Natural killer cell (primary cell): ENCODE data around the gene FOXD2. TPM values are rescaled to one million over a fixed set of nuclear protein-coding genes. Genes with fewer than 3 reads are reported as not detected.

Experiments
- ATAC-seq, 3 donors: fragments of 150-1000 bp in 2 of 3; fragments of 200-7000 bp in 1 of 3; cut with Tn5 transposase; 1 replicate in 1 of 3; 2 replicates in 2 of 3; pipeline ENCODE4 v1.10.0; 2021; ENCODE audit warnings: mild to moderate bottlenecking in 2 of 3, moderate library complexity in 2 of 3
- DNase-seq, 2 donors: peaks; one replicate each; pipeline versions ENCODE4 v3.0.0 to v3.0.0-alpha.2; 2013 to 2021; ENCODE audit warnings: mixed read lengths in 1 of 2
- H3K27ac ChIP-seq: one replicate; pipeline ENCODE4 v1.5.1; 2013; ENCODE audit warnings: mild to moderate bottlenecking, low read length
- H3K27me3 ChIP-seq: one replicate; pipeline ENCODE4 v1.6.1; 2013; ENCODE audit warnings: low read length; ENCODE audit not compliant: control insufficient read depth, insufficient read depth
- H3K36me3 ChIP-seq: one replicate; pipeline ENCODE4 v1.6.1; 2013; ENCODE audit warnings: low read length; ENCODE audit not compliant: control insufficient read depth, insufficient read depth
- H3K4me1 ChIP-seq: one replicate; pipeline ENCODE4 v1.6.1; 2013; ENCODE audit warnings: low read length; ENCODE audit not compliant: control insufficient read depth, insufficient read depth
- H3K4me3 ChIP-seq: one replicate; pipeline ENCODE4 v1.5.1; 2013; ENCODE audit warnings: low read length
- H3K9me3 ChIP-seq: one replicate; pipeline ENCODE4 v1.6.1; 2013; ENCODE audit warnings: low read length; ENCODE audit not compliant: control insufficient read depth, insufficient read depth
- H3K27ac Mint-ChIP-seq, 2 donors: one replicate each; pipeline ENCODE4 v1.8.0; 2022; ENCODE audit warnings: mild to moderate bottlenecking in 2 of 2, mixed read lengths in 2 of 2, moderate library complexity in 1 of 2
- H3K27me3 Mint-ChIP-seq, 2 donors: one replicate each; pipeline ENCODE4 v1.8.0; 2022; ENCODE audit warnings: low read depth in 2 of 2, mixed read lengths in 2 of 2
- H3K36me3 Mint-ChIP-seq: one replicate; pipeline ENCODE4 v1.8.0; 2022; ENCODE audit warnings: mixed read lengths
- H3K4me1 Mint-ChIP-seq, 2 donors: one replicate each; pipeline ENCODE4 v1.8.0; 2022; ENCODE audit warnings: mixed read lengths in 2 of 2
- H3K4me3 Mint-ChIP-seq: one replicate; pipeline ENCODE4 v1.8.0; 2022; ENCODE audit warnings: mild to moderate bottlenecking, moderate library complexity, mixed read lengths
- H3K9me3 Mint-ChIP-seq, 2 donors: one replicate each; pipeline ENCODE4 v1.8.0; 2022; ENCODE audit warnings: mixed read lengths in 2 of 2
- whole genome bisulfite sequencing: methylation state at CpG from one replicate; pipeline ENCODE4 v1.1.7; 2013; ENCODE audit warnings: missing lambda C conversion rate; ENCODE audit not compliant: insufficient coverage; 5-methylcytosine and 5-hydroxymethylcytosine counted together
- intact Hi-C: fragments of 100-400 bp; cut with micrococcal nuclease; formaldehyde crosslinking; loops from one replicate; pipeline ENCODE4 v1.14.2; 2022
- total RNA-seq, 4 donors: library from RNA; stranded (reverse); fragments of 120-200 nt in 1 of 4; gene quantifications; one replicate each; pipeline versions ENCODE4 v1.2.3 to v1.2.4, GENCODE V29; 2013 to 2022
- TF ChIP-seq, protein P1 (sequence below): fragments of 200-600 bp; IDR thresholded peaks from one replicate; pipeline ENCODE4 v1.8.0; 2022; ENCODE audit warnings: antibody characterized with exemption

Gene FOXD2
- total RNA-seq, 3 donors from 2014 or later (not counting 1 experiment from before 2014, with no cell fraction given): 0.49 to 1.4 (median 1.1) TPM

DNA sequence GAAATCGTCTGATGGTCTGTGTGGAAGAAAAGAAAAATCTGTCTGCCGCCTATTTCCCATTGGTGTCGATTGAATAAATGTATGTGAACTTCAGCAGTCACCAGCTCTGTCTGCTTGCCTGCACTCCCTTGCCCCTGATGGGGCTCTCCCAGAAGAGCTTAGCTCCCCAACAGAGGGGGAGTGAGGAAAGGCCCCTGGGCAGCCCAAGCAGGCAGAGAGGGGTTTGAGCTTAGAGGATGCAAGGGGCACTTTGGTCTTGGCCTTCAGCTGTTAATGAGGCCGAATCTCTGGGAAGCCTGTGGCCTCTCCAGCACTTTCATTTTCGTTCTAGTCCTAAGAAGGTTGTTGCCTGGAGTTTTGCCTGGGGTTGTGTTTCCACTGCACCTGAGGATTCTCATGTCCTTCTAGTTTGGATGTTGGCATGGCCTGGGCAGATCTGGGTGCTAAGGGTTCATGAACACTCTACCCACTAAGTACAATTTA lies 2.8 kb downstream of the FOXD2 start:
- TF ChIP-seq, protein P1, sequence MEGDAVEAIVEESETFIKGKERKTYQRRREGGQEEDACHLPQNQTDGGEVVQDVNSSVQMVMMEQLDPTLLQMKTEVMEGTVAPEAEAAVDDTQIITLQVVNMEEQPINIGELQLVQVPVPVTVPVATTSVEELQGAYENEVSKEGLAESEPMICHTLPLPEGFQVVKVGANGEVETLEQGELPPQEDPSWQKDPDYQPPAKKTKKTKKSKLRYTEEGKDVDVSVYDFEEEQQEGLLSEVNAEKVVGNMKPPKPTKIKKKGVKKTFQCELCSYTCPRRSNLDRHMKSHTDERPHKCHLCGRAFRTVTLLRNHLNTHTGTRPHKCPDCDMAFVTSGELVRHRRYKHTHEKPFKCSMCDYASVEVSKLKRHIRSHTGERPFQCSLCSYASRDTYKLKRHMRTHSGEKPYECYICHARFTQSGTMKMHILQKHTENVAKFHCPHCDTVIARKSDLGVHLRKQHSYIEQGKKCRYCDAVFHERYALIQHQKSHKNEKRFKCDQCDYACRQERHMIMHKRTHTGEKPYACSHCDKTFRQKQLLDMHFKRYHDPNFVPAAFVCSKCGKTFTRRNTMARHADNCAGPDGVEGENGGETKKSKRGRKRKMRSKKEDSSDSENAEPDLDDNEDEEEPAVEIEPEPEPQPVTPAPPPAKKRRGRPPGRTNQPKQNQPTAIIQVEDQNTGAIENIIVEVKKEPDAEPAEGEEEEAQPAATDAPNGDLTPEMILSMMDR: no peak
- no peak overlapping the region for H3K4me3 Mint-ChIP-seq
- no peaks in the 10 kb centered on the region for H3K9me3 Mint-ChIP-seq
- intact Hi-C loops: no loop called here
- H3K27ac ChIP-seq: no peak overlapping the region
- no peak overlapping the region for H3K27ac Mint-ChIP-seq
- peaks cover 3% of the 10 kb centered on the region for H3K9me3 ChIP-seq
- no peak for ATAC-seq
- H3K4me1 ChIP-seq: peaks cover 45% of the 10 kb centered on the region
- peak in 1 of 2 donors; percentile 14 for DNase-seq
- peaks cover 22 to 28% of the 10 kb centered on the region in 2 donors for H3K4me1 Mint-ChIP-seq
- no peaks in the 10 kb centered on the region for H3K36me3 Mint-ChIP-seq
- H3K4me3 ChIP-seq: no peak overlapping the region
- peaks cover 0 to 9% of the 10 kb centered on the region in 2 donors for H3K27me3 Mint-ChIP-seq
- no peaks in the 10 kb centered on the region for H3K36me3 ChIP-seq
- peaks cover 55% of the 10 kb centered on the region for H3K27me3 ChIP-seq
- WGBS: 53% methylated on average over 5 of the region's 5 CpGs

DNA sequence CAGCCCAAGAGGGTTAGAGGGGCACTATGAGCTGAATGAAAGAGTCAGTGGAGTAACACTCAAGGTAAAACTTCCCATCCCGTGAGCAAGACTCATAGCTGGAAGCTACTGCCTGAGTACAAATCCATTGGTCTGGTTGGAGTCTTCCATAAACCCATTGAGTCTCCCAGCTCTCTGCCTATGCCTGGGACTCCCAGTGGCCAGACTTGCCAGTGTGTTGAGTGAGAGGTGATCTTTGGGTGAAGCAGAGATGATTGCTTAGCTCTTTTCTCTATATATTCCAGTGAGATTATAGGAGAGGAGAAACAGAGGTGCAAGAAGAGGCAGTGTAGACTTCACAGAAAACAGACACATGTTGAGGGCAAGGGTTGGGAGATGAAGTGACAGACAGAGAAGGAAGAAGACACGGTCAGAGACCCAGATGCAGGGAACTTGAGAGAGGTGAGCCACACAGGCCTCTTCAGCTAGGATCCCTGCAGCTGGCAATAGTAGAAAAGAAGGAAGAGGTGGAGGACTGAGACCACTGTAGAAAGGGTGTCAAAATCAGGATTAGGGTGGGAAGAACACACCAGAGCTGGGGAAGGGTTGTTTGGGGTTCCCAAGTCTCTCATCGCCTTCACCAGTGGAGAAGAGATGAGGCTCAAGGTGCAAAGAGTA lies 3.7 kb downstream of the FOXD2 start:
- TF ChIP-seq, protein P1: no peak
- ATAC-seq (no peak), DNase-seq (no peak)
- peaks cover 64% of the 10 kb centered on the region for H3K27me3 ChIP-seq
- peaks cover 0 to 19% of the 10 kb centered on the region in 2 donors for H3K27me3 Mint-ChIP-seq
- H3K27ac ChIP-seq: no peak overlapping the region
- peaks cover 13 to 25% of the 10 kb centered on the region in 2 donors for H3K4me1 Mint-ChIP-seq
- 95% methylated on average over 3 of the region's 3 CpGs for WGBS
- H3K36me3 ChIP-seq: no peaks in the 10 kb centered on the region
- H3K27ac Mint-ChIP-seq: no peak overlapping the region
- intact Hi-C loops: no loop called here
- H3K36me3 Mint-ChIP-seq: no peaks in the 10 kb centered on the region
- H3K4me3 Mint-ChIP-seq: no peak overlapping the region
- no peak overlapping the region for H3K4me3 ChIP-seq
- H3K4me1 ChIP-seq: peaks cover 39% of the 10 kb centered on the region
- H3K9me3 ChIP-seq: peaks cover 3% of the 10 kb centered on the region
- H3K9me3 Mint-ChIP-seq: no peaks in the 10 kb centered on the region

DNA sequence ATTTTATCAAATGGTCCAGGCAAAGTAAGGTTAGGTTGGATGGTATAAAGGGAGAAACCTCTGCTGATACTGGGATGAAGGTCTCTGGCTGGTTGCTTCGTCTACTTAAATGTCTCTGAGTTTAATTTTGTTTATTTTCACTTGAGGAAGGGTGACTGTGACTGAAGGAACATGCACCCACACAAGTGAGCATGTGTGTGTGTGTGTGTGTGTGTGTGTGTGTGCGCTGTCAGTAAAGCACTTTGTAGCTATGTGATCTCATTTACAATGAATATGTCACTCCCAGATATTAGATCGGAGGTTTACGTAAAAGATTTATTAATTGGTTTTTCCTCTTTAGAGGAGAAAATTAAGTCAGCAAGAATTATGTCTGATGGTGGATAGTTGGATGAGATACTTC lies 4.4 kb downstream of the FOXD2 start:
- peaks cover 0 to 25% of the 10 kb centered on the region in 2 donors for H3K27me3 Mint-ChIP-seq
- Histone ChIP-seq H3K9me3 (peaks cover 3% of the 10 kb centered on the region), H3K4me1 (peaks cover 35% of the 10 kb centered on the region), H3K27ac (no peak overlapping the region), H3K36me3 (no peaks in the 10 kb centered on the region), H3K4me3 (no peak overlapping the region), H3K27me3 (peaks cover 70% of the 10 kb centered on the region)
- intact Hi-C loops: no loop called here
- no peak overlapping the region for H3K27ac Mint-ChIP-seq
- ATAC-seq: no peak
- no peaks in the 10 kb centered on the region for H3K36me3 Mint-ChIP-seq
- no peaks in the 10 kb centered on the region for H3K9me3 Mint-ChIP-seq
- H3K4me3 Mint-ChIP-seq: no peak overlapping the region
- TF ChIP-seq, protein P1: no peak
- DNase-seq: peak in 1 of 2 donors; percentile 11
- WGBS: 90% methylated on average over 2 of the region's 4 CpGs
- peaks cover 10 to 21% of the 10 kb centered on the region in 2 donors for H3K4me1 Mint-ChIP-seq
